ENCODE data around the gene NEGR1. TPM values are rescaled to one million over a fixed set of nuclear protein-coding genes. Genes with fewer than 3 reads are reported as not detected.

NEGR1 gene
- total RNA-seq, 1 donor from 2014 or later = 40.9 TPM

DNA sequence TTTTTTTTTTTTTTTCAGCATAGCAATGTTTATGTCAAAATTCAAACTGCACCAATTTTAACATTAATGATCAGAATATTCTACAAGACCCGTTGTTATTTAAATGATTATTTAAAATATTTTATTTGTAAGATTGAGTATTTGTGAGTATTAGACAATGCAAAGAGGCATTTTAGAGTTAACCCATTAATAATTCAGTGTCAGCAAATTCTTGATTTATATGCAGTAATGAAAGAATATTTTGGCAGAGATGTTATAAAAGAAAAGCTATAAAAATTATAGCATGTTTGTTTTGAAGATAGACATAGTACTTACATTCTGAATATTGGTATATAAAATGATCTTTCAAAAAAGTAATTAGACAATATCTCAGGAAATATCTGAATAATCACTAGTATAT lies 932.0 kb downstream of the NEGR1 start:
- no peak for DNase-seq

Small RNAs within 50 kb of the gene (small RNA-seq; reads per million reads assigned to genes)
- not detected for gene AL358453.1
- not detected for gene AL359821.1
